ENCODE measurements around the gene CAMK2B. TPM values are rescaled to one million over a fixed set of nuclear protein-coding genes. Genes with fewer than 3 reads are reported as not detected.
"Not testable (repeated sequence)": the region's sequence is repeated elsewhere in the genome, so short reads cannot be mapped to it uniquely, and the experiment has no call there.

Gene CAMK2B
- total RNA-seq, 1 donor from 2014 or later: under 0.01 TPM

DNA sequence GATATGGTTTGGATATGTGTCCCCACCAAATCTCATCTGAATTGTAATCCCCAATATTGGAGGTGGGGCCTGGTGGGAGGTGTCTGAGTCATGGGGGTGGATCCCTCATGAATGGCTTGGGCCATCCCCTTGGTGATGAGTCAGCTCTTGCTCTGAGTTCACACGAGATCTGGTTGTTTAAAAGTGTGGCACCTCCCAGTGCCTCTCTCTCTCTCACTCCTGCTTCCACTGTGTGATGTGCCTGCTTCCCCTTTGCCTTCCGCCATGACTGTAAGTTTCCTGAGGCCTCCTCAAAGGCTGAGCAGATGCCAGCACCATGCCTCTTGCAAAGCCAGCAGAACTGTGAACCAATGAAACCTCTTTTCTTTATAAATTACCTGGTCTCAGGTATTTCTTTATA lies 131.3 kb downstream of the CAMK2B start:
- DNase-seq (ENCODE audit: low read depth in 2 of 2): no peak

DNA sequence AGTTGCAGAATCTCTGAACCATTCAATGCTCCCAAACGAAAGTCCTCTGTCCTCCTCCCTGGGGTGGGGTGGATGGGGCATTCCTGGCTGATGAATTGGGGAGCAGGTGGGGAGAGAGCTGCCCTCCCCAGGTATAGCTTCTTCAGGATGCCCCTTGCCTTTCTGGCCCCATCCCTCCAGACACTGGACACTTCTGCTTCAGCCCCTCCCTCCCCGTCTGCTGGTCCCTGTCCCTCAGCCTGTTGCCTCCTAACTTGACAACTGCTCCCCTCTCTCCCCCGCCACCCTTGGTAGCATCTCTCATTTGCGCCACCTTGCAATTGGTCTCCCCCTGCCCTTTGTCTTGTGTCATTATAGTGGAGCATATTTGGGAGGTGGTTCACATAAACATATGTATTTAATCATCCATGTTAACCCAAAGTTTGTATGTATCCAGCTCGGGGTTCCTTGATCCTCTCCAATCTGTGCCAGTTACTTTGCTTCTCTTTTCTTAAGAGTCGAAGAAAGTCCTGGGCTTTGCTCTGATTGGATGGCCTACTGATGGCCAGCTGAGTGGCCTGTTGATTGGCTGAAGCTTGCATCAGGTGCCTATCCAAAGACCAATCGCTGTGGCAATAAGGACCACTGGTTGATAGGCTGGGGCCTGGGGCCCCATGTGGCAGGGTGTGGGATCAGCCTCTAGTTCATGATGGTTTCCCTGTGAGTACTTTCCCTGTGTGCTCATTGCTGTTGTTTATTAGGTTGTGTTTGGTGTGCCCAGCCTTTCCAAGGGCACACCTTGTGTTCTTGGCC lies 132.2 kb downstream of the CAMK2B start:
- no peak for DNase-seq (ENCODE audit: low read depth in 2 of 2)

DNA sequence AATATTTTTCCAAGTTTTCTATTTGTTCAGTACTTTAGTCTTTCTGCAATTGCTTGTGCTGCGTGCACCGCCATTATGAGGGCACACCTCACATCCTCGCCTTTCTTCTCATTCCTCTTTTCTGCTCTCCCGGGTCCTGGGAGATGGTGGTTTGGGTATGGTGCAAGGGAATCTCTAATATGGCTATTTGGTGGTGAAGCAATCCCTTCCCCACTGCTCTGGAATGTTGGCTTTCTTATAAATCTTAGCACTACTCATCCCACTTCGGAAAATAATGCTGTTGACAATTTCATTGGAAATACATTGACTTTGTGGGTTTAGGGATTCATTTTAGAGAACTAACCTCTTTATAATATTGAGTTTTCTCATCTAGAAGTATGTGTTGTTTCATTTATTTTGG lies 134.2 kb downstream of the CAMK2B start:
- DNase-seq (ENCODE audit: low read depth in 2 of 2): no peak

DNA sequence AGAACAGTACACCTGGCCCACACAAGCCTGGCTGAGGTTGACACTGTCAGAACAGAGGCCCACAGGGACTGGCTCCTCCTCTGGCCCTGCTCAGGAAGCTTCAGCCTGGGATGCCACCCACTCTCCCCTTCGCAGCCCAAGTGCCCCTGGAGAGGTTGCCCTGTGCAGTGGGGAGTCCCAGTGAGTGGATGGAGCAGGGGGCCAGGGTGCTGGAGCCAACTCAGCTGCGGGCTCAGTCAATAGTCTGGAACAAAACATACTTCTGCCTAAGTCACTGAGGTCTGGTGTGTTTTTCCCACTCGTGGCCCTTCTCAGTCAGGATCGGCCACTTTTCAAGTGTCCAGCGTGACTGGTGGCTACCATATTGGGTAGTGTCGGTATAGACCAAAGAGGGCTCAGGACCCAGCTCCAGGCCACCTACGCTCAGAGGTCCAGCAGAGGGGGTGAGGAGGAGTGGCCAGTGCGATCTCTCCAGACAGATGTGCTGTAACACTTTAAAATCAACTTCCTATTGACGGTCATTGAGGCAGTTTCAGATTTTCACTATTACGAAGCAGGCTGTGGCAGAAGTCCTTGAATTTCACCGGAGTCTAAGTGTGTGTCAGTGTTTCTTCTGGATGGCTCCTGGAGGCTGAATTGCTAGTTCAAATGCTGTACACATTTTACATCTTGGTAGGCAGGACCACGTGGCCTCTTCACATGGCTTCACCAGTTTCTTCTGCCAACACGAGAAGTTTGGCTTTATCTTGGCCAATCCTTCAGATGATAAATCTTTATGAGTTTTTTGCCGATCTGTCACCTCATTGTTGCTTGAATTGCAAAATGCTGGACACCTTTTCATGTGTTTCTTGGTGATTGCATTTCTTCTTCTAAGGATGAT lies 135.2 kb downstream of the CAMK2B start:
- no peak for DNase-seq (ENCODE audit: low read depth in 2 of 2)

DNA sequence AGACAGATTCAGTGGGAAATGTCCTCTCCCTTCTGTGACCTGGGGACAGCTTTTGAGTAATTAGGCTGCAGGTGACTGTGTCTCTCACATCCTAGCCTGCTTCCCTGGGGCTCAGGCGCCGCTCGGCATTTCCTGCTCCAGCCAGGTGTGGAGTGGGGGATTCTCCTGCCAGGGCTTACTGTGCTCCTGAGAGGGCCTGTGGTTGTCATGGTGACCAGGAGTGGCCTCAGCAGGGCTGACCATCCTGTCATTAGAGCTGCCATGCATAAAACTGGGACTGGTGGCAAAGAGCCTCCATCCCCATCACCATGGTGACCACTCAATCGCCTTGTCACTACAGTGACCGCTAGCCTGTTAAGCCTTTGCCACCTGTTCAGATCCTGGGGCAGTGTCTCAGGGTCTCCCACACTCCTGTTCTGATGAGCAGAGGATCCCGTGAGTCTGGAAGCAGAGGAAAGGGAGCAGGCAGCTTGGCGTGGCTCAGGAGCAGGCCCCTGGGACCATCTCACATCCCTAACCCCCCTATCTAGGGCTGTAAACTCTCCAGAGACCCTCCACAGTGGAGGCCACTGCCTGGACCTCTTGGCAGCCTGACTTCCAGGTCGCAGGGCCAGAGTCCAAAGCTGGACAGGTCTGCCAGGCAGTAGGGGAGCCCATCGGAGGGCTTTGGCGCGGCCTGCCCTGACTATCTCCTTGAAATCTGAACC lies 136.0 kb downstream of the CAMK2B start, which contains the start of gene GCK:
GCK (minus strand) TSS at position 154 of the 707 bp plus-strand sequence. CDS start 486 bp downstream, outside the sequence.
- DNase-seq (ENCODE audit: low read depth in 2 of 2): no peak

DNA sequence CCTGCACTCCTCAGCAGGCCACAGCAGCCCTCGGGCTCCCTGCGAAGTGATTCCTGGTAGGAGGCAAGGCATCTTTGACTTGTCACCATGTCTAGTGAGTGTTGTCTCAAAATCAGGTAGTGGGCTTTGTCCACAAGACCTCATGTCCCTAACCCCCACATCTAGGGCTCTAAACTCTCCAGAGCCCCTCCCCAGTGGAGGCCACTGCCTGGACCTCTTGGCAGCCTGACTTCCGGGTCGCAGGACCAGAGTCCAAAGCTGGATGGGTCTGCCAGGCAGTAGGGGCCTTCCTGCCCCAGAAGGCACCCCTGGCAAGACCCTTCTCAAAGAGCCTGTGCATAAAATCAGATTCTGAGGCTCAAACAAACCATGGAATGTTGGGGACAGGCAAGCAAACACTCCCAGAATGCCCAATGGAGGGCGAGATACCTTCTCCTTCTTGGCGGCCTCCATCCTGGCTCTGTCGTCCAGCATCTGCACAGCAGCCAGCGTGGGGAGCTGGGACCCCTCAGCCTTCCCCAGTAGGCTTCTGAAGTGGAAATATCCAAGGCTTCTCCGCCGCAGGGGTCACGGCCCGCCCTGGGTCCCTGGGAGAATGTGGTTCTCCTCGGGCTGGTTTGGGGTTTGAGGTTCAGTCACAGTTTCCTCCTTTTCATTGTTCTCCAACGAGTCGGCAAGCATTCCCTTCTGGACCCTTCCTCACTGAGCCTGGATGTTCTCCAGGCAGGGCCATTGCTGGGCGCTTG lies 136.7 kb downstream of the CAMK2B start:
- DNase-seq (ENCODE audit: low read depth in 2 of 2): no peak

DNA sequence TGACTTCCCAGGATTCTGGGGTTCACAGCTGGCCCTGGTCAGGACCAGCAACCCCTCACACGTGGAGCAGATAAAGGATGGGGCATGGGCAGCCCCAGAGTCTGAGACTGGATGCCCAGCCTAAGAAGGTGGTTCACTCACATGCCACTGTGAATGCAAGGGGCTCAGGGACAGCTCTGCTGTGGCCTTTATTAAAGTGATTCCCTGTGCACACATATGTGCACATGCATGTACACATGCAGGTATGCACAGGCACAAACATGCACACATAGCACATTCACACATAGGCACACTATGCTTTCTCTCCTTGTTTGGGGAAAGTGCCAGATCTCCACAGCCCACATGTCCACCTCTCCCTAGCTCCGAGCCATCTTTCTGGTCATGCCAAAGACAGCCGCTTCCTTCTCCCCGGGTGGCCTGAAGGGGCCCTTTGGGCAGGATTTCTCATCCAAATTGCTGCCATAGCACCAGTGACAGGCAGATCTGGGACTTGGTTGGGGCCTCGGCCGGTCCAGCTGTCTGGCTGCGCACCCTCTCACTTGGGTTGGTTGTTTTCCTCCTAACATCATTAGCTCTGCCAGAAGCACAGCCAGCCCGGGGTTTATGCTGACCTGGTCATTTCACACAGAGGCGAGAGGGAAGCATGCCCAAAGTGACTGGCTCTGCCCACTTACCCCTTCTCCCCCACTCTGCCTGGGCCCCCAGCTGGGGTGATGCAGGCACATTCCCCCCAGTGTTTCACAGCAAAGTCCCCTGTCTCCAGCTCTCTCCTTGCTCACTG lies 137.6 kb downstream of the CAMK2B start:
- no peak for DNase-seq (ENCODE audit: low read depth in 2 of 2)

DNA sequence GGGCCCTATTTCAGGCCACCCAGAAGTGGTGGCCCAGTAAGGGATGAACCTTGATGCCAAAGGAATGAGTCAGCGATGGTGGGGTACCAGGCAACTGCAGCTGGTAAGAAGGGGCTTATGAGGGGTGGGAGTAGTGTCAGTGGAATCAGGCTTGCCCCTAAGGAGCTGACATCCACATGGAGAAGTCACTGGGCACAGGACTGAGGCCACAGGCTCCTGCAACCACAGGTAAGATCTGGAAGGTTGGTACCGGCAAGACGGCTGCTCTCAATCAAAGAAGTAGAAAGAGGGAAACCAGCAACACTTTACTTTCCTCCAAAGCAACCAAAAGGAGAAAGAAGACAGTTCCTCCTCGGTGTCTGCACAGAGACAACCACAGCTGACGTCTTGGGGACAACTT lies 138.7 kb downstream of the CAMK2B start:
- DNase-seq (ENCODE audit: low read depth in 2 of 2): no peak

DNA sequence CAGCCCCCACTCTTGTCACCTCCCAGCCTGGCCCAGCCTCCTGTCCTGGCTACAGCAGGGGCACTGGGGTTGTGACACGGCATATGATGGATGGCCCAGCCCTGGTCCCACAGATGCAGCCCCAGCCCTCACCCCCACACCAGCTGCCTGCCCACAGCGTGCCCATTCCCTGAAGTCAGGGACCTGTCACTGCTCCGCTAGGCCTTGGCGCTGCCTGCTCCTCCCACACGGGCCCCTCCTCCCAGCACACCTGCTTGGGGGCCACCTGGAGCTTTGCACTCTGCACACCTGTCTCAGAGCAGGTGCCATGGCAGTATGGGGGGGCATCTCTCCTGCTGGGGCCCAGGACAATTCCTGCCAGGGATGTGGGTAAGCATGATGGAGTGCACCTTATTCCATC lies 139.7 kb downstream of the CAMK2B start:
- no peak for DNase-seq (ENCODE audit: low read depth in 2 of 2)

DNA sequence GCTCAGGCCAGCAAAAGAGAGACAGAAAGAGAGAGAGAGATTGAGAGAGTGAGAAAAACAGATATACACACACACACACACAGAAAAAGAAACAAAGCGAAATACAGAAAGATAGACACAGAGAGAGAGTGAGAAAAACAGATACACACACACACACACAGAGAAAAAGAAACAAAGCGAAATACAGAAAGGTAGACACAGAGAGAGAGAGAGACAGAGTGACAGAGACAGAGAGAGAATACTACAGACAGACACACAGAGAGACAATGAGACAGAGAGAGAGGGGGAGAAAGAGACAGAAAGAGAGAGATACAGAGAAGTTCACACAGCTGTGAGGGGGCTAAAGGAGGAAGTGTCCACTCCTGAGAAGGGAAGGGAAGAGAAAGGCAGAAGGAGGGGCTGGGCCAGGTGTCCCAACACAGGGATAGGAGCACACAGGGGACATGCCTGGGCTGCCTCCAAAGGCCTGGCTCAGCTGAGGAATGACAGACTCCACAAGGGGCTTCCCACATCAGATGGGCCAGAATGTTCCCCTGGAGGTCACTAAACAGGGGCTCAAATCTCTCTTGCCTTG lies 140.4 kb downstream of the CAMK2B start:
- DNase-seq (ENCODE audit: low read depth in 2 of 2): no peak

DNA sequence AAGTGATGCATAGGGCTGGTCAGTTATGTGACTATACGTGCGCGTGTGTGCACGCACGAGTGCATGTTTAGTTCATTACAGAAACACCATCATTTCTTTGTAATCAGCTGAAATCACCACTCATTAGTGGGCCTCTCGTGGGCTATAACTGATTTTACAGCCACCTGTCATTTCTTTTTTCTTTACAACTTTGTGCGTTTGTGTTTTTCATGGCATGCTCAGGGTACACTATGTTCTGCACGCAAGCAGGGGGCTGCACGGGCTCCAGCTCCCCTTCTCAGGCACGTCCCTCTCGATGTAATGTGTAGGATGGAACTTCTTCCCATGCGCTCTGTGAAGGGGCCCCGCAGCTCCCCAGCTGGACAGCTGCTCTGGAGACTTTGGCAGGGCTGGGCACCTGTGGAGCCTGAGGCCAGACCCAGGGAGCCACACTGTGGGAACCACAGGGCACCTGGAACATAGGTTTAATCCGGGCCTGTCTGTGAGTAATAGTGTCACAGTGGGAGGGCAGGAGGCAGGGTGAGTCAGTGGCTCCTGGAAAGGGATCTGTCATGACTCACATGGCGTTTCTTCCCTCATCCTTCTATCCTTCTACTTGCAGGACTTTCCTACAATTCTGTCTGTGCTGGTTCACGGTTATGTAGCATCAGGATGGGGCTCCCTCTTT lies 141.1 kb downstream of the CAMK2B start:
- peak; percentile 27 to 59 for DNase-seq (ENCODE audit: low read depth in 2 of 2)

DNA sequence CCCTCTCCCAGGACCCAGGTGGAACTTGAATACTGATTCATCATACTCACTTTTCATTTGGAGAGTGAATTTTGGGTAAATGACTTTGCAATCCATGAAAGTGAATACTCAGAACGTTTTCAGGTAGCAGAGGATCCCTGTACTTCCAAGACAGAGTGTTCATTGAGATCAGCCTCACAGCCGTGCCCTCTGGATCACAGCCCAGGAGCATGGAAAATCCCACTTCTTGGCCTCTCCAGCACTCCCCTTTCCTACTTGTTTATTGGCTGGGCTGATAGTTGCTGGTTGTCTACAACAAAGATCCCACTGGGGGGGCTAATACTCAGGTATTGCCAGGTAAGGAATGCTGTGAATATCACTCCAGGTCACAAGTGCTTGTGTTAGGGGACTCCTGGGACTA lies 142.0 kb downstream of the CAMK2B start:
- DNase-seq (ENCODE audit: low read depth in 2 of 2): peak in 1 of 2 donors; percentile 22

DNA sequence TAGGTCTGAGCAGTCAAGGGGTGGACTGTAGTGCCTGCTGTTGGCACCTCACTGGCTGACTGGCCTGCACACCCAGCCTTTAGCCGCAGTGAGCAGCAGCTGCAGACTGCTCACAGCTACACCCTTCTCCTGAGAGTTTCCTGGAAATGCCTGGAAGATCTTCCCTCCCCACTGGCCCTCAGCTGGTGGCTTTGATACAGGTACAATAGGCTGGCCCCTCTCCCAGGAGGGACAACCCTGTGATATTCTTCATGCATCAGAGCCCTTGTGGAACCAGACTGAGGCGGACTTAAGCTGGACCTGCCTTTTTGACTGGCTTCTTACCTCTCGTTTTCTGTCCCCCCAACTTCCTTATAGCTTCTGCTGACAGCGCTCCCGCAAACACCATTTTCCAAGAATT lies 142.6 kb downstream of the CAMK2B start:
- DNase-seq (ENCODE audit: low read depth in 2 of 2): no peak

DNA sequence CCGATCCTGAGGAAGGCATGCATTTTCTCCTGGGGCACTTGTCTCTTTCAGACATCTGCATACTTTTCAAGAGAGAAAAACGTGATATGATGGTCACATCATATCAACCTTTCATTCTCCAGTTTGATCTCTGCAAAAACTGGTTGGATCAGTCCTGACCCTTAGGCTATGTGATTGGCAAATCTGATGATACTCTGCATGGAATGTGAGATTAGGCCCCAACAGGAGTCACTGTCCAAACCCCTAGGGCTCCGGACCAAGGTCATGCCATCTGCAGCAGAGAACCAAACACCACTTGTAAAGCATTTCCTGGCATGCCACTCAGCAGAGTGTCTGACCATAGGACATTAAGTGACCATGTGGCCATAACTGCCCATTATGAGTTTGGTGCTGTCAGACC lies 144.8 kb downstream of the CAMK2B start:
- no peak for DNase-seq (ENCODE audit: low read depth in 2 of 2)

DNA sequence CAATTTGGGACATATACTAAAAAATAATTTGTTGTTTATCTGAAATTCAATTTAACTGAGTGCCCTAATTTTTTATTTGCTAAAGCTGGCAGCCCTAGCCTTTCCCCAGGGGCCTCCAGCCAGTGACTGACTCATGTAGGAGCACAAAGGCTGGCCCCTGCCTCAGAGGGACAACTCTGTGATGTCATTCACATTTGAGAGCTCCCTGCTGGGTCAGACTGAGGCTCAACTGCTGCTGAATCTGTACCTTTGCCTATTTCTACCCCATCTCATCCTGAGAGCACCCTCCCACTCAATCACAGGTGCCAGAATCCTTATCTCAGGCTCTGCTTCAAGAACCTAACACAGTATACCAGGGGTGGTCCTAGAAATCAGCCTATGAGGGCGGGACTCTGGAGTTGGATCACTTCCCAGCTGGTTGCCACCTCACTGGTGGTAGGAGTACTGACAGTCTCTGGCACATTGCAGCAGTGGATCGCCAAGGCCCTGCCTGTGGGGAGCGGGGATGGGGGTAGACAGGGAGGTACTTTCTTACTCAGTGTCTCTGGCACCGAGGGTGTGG lies 147.7 kb downstream of the CAMK2B start:
- no peak for DNase-seq (ENCODE audit: low read depth in 2 of 2)

DNA sequence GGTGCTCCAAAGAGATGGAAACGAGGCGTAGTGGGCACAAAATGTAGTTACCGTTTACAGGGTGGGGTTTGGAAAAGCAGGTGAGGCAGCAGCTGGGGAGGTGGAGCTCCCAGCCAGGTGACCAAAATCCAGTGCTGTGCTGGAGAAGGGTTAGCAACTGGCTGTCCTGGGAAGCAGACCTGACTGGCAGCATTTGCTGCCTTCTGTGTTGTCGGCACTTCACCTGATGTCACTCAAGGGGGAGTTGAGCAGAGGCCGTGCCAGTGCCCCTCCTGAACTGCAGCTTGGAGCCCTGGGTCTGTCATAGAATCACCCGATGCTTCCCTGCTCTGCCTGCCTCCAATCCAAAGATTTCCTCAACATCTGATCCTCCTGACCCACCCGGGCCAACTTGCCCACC lies 148.9 kb downstream of the CAMK2B start:
- no peak for DNase-seq (ENCODE audit: low read depth in 2 of 2)

DNA sequence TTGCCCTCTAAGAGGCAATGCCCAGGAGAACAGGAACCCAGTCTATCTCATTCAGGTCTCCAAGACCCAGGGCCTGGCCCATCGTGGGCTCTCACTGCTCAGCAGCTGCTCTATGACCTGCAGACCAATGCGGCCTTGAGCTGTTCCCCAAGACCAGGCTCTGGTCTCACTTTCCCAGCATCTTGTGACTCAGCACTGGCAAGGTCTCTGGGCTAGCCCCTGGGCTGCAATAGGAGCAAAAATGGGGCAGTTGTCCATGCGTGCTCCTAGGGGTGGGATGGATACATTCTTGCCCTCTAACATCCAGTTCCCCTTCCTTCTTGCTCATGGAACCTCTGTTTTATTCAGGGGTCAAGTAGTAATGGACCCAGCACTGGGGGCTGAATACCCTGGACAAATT lies 149.7 kb downstream of the CAMK2B start:
- DNase-seq (ENCODE audit: low read depth in 2 of 2): no peak

DNA sequence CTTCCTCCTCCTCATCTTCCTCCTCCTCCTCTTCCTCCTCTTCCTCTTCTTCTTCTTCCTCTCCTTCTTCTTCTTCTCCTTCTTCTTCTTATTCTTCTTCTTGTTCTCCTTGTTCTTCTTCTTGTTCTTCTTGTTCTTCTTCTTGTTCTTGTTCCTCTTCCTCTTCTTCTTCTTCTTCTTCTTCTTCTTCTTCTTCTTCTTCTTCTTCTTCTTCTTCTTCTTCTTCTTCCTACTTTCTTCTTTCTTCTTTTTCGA lies 150.8 kb downstream of the CAMK2B start:
- not testable (repeated sequence) for DNase-seq (ENCODE audit: low read depth in 2 of 2)

DNA sequence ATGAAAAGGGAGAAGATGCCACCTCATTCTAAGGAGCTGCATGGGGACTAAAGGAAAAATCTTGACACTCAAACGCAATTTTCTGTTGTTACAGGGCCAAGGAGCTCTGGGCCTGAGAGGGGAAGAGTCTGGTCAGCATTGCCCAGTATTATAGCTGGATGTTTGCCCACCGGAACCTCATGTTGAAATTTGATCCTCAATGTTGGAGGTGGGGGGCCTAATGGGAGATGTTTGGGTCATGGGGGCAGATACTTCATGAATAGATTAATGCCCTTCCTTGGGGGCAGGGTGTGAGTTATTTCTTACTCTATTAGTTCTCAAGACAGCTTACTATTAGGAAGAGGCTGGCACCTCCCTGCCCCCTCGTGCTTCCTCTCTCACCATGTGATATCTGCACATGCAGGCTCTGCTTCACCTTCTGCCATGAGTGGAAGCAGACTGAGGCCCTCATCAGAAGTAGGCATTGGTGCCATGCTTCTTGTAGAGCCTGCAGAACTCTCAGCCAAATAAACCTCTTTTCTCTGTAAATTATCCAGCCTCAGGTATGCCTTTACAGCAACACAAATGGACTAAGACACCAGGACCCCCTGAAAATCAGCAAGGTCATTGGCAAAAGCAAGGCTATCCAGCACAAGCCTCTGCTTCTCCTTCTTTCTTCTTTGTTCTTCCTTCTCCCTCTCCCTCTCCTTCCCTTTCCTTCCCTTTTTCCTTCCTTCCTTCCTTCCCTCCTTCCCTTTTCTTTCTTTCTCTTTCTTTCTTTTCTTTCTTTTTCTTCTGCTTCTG lies 151.3 kb downstream of the CAMK2B start:
- DNase-seq (ENCODE audit: low read depth in 2 of 2): no peak
